Sigmoid colon (tissue), 7 donors: ENCODE data around the gene TBL1XR1. TPM values are rescaled to one million over a fixed set of nuclear protein-coding genes. Genes with fewer than 3 reads are reported as not detected.

Source experiments
- DNase-seq: peaks from one replicate; pipeline ENCODE4 v3.0.0-alpha.2; 2019
- H3K27ac ChIP-seq, 4 donors: fragments of 200-600 bp; sonication (generic); one replicate each; pipeline ENCODE4 v1.5.1; 2016 to 2019; ENCODE audit warnings: mild to moderate bottlenecking in 1 of 4
- H3K27me3 ChIP-seq, 3 donors: fragments of 200-600 bp; sonication (generic); one replicate each; pipeline ENCODE4 v1.5.1; 2019; ENCODE audit warnings: mild to moderate bottlenecking in 1 of 3
- H3K36me3 ChIP-seq, 4 donors: fragments of 200-600 bp; sonication (generic); one replicate each; pipeline ENCODE4 v1.5.1; 2016 to 2019
- H3K4me1 ChIP-seq, 4 donors: fragments of 200-600 bp; sonication (generic); one replicate each; pipeline ENCODE4 v1.5.1; 2017 to 2019
- H3K4me3 ChIP-seq, 4 donors: fragments of 200-600 bp; sonication (generic); one replicate each; pipeline ENCODE4 v1.5.1; 2017 to 2019; ENCODE audit warnings: mild to moderate bottlenecking in 2 of 4, moderate library complexity in 1 of 4
- H3K9me3 ChIP-seq, 4 donors: fragments of 200-600 bp in 3 of 4; sonication (generic) in 3 of 4; one replicate each; pipeline versions ENCODE4 v1.5.1 to v1.6.1; 2013 to 2019
- EP300 ChIP-seq, 4 donors: sonication (generic); formaldehyde crosslinking; IDR thresholded peaks; one replicate each; pipeline ENCODE4 v1.6.1; 2017; ENCODE audit warnings: antibody characterized with exemption in 4 of 4
- POLR2A ChIP-seq, 2 donors: fragments of 450-650 bp; IDR thresholded peaks; one replicate each; pipeline ENCODE4 v1.6.1; 2016; ENCODE audit warnings: antibody characterized with exemption in 2 of 2, mild to moderate bottlenecking in 2 of 2, moderate library complexity in 2 of 2
- POLR2AphosphoS5 ChIP-seq, 4 donors: sonication (generic); formaldehyde crosslinking; IDR thresholded peaks; one replicate each; pipeline ENCODE4 v1.6.1; 2017; ENCODE audit warnings: antibody characterized with exemption in 4 of 4
- WGBS, 2 donors: extraction: QIAGEN DNeasy Blood & Tissue Kit; methylation state at CpG; one replicate each; pipeline ENCODE4 v1.1.7; 2013; 5-methylcytosine and 5-hydroxymethylcytosine counted together
- intact Hi-C: fragments of 100-400 bp; cut with DNase I; formaldehyde crosslinking; loops from one replicate; pipeline ENCODE4 v1.15.1; 2023
- polyA plus RNA-seq, 3 donors: library from polyadenylated mRNA; stranded (reverse); fragments of 200-250 nt; gene quantifications; one replicate each; pipeline ENCODE4 v1.2.3, GENCODE V29; 2013
- small RNA-seq, 3 donors: library from RNA; depleted of rRNA; stranded (forward); fragments of <200 nt; gene quantifications; one replicate each; pipeline ENCODE3, GENCODE V24; 2016
- total RNA-seq, 4 donors: library from RNA; depleted of rRNA; stranded (reverse); fragments of >200 nt; gene quantifications; one replicate each; pipeline ENCODE4 v1.1.0, GENCODE V29; 2016
- donor health status: healthy with polysubstance abuse.
- donor health status: Bipolar disorder and iron deficiency.
- donor health status: healthy.

TBL1XR1 gene
- total and polyA plus RNA-seq, 7 donors: 20.4 to 131 (median 88.9) TPM

- no peak for DNase-seq
- H3K27ac ChIP-seq: no peak overlapping the region
- no peaks in the 10 kb centered on the region for H3K36me3 ChIP-seq
- 98 to 99% methylated on average over 3 of the region's 3 CpGs for WGBS, 2 donors
- H3K4me3 ChIP-seq: no peak overlapping the region
- no peaks in the 10 kb centered on the region for H3K27me3 ChIP-seq
- TF ChIP-seq POLR2A (IDR thresholded peaks at IDR 0.05): no peak
- H3K4me1 ChIP-seq: no peaks in the 10 kb centered on the region
- no peaks in the 10 kb centered on the region for H3K9me3 ChIP-seq
- intact Hi-C loops: no loop called here
These were observed 226.5 kb downstream of the TBL1XR1 start for GRCh38 chr3:176970770-176971169.

- no peak overlapping the region for H3K4me3 ChIP-seq
- DNase-seq: no peak
- WGBS, 2 donors: 76 to 82% methylated on average over 1 of the region's 1 CpG
- intact Hi-C loops: no loop called here
- no peaks in the 10 kb centered on the region for H3K27me3 ChIP-seq
- no peak for TF ChIP-seq POLR2AphosphoS5 (IDR thresholded peaks at IDR 0.05)
- no peak for TF ChIP-seq EP300 (IDR thresholded peaks at IDR 0.05)
- H3K27ac ChIP-seq: no peak overlapping the region
- no peaks in the 10 kb centered on the region for H3K4me1 ChIP-seq
- H3K36me3 ChIP-seq: no peaks in the 10 kb centered on the region
- H3K9me3 ChIP-seq: no peaks in the 10 kb centered on the region
These were observed 227.8 kb downstream of the TBL1XR1 start for GRCh38 chr3:176969506-176969905.

Small RNA genes lying within 50 kb of the gene (small RNA-seq; reads per million reads assigned to genes)
- gene RF00019: 0 reads per million in 3 donors
- 0 reads per million in 3 donors for gene RNU6-681P
